PC-3 (cell line): Measurements from ENCODE around the gene WDR11. TPM values are rescaled to one million over a fixed set of nuclear protein-coding genes. Genes with fewer than 3 reads are reported as not detected.

Experiments
- ATAC-seq: fragments of 200-7000 bp; cut with Tn5 transposase; 2 replicates; pipeline ENCODE4 v1.9.1; 2020; ENCODE audit warnings: mild to moderate bottlenecking, moderate library complexity
- BruUV-seq: library from RNA; stranded (reverse); fragments of 400-500 nt; replicated peaks from 2 replicates; lab custom pipeline; 2021; lab: Mats Ljungman, UMichigan
- CTCF ChIA-PET: fragments of 300-600 bp; sonication (Branson Sonifier 250); formaldehyde crosslinking; loops from one replicate; lab custom pipeline; 2022; ENCODE audit warnings: antibody characterized with exemption; lab: Charles Lee
- POLR2A ChIA-PET: fragments of 300-600 bp; sonication (Branson Sonifier 250); formaldehyde crosslinking; loops from one replicate; lab custom pipeline; 2022; ENCODE audit warnings: antibody characterized with exemption; ENCODE audit not compliant: unreplicated experiment; lab: Charles Lee
- DNase-seq: peaks from one replicate; pipeline ENCODE4 v3.0.0-alpha.2; 2015
- H2AFZ ChIP-seq: fragments of 300-600 bp; sonication (generic); 2 replicates; pipeline ENCODE4 v1.6.0; 2016; ENCODE audit warnings: antibody characterized with exemption, low read length
- H3F3A ChIP-seq: fragments of 300-600 bp; sonication (generic); one replicate; pipeline ENCODE4 v1.6.0; 2017; ENCODE audit warnings: antibody characterized with exemption, low read length, control low read depth, mild to moderate bottlenecking; ENCODE audit not compliant: unreplicated experiment
- H3K27ac ChIP-seq: fragments of 300-600 bp; sonication (generic); 2 replicates; pipeline ENCODE4 v1.5.1; 2016; ENCODE audit warnings: mild to moderate bottlenecking, low read length
- H3K27me3 ChIP-seq: fragments of 300-600 bp; sonication (generic); 2 replicates; pipeline ENCODE4 v1.6.1; 2016; ENCODE audit warnings: low read length, mixed read lengths
- H3K36me3 ChIP-seq: fragments of 300-600 bp; sonication (generic); 2 replicates; pipeline ENCODE4 v1.6.1; 2016; ENCODE audit warnings: low read depth, mixed run types, low read length, mixed read lengths
- H3K4me1 ChIP-seq: fragments of 300-600 bp; sonication (generic); 2 replicates; pipeline ENCODE4 v1.5.1; 2016; ENCODE audit warnings: low read length; ENCODE audit not compliant: insufficient read depth
- H3K4me2 ChIP-seq: fragments of 300-600 bp; sonication (generic); 2 replicates; pipeline ENCODE4 v1.6.0; 2016; ENCODE audit warnings: low read length
- H3K4me3 ChIP-seq: fragments of 300-600 bp; sonication (generic); 2 replicates; pipeline ENCODE4 v1.5.1; 2016; ENCODE audit warnings: mild to moderate bottlenecking, low read length, mixed read lengths
- H3K79me2 ChIP-seq: fragments of 300-600 bp; sonication (generic); 2 replicates; pipeline ENCODE4 v1.6.1; 2017; ENCODE audit warnings: low read length, mixed read lengths
- H3K9ac ChIP-seq: fragments of 300-600 bp; sonication (generic); 2 replicates; pipeline ENCODE4 v1.6.0; 2016; ENCODE audit warnings: mild to moderate bottlenecking, low read length
- H3K9me2 ChIP-seq: fragments of 300-600 bp; sonication (generic); replicated peaks from 2 replicates; pipeline ENCODE4 v1.6.1; 2016; ENCODE audit warnings: mixed run types, low read length, mixed read lengths
- H3K9me3 ChIP-seq: fragments of 300-600 bp; sonication (generic); 2 replicates; pipeline ENCODE4 v1.6.1; 2016; ENCODE audit warnings: low read length, mixed read lengths
- H4K20me1 ChIP-seq: fragments of 300-600 bp; sonication (generic); 2 replicates; pipeline ENCODE4 v1.6.1; 2016; ENCODE audit warnings: low read length, mixed read lengths
- EZH2 ChIP-seq: fragments of 300-600 bp; sonication (generic); IDR thresholded peaks from one replicate; pipeline ENCODE4 v1.6.1; 2017; ENCODE audit warnings: antibody characterized with exemption, mild to moderate bottlenecking, low read length; ENCODE audit not compliant: unreplicated experiment
- EZH2phosphoT487 ChIP-seq: fragments of 300-600 bp; sonication (generic); IDR thresholded peaks from 2 replicates; pipeline ENCODE4 v1.6.1; 2018; ENCODE audit warnings: mild to moderate bottlenecking, antibody characterized with exemption, low read length, borderline replicate concordance
- intact Hi-C: fragments of 100-400 bp; cut with micrococcal nuclease; formaldehyde crosslinking; loops from 2 replicates; pipeline ENCODE4 v1.9.0; 2023
- total RNA-seq: library from RNA; depleted of rRNA; stranded (reverse); fragments of >200 nt; gene quantifications from 2 replicates; pipeline ENCODE4 v1.2.3, GENCODE V29; 2014
- TF ChIP-seq, protein P1 (sequence below): fragments of 300-600 bp; sonication (generic); conservative IDR thresholded peaks from 2 replicates; pipeline ENCODE4 v1.5.1; 2017; ENCODE audit warnings: antibody characterized with exemption, low read depth, mild to moderate bottlenecking, low read length

The WDR11 gene
- total RNA-seq, 1 experiment from 2014 or later = 37.5 TPM

DNA sequence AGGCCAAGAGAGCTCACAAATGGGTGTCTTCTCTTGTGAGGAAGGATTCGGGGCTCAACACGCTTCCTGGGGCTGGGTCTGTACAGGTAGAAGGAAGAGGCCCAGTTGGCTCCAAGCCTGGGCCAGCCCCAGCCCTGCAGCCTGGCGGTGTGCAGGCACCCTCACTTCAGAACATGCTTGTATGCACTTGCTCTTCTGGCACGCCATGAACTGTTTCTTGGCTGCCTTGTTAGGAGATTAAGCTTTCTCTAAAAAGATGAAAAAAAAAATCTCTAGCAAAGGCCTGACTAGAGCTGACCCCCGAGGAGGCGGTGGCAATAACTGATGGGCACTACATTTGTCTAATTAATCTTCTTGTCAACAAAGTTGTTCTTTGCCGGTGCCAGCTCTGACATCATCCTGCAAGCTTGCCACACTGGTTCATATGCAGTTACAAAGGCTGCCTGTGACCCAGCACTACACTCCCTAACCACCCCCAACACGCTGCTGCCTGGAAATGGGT, 94.7 kb downstream of the WDR11 start:
- H3K27ac ChIP-seq = no peak overlapping the region
- no TSS peak for BruUV-seq
- intact Hi-C loops = loop anchor here (5.0 kb wide), 1 partner anchor 956 kb away; no protein-coding TSS in a partner anchor
- no peaks in the 10 kb centered on the region for H3K36me3 ChIP-seq
- ATAC-seq = no peak
- ChIA-PET POLR2A (no interaction called here), CTCF (no interaction called here)
- H3F3A ChIP-seq = no peaks in the 10 kb centered on the region
- no peak overlapping the region for H3K4me3 ChIP-seq
- H3K79me2 ChIP-seq = no peaks in the 10 kb centered on the region
- peaks cover 17% of the 10 kb centered on the region for H3K27me3 ChIP-seq
- DNase-seq = no peak
- H4K20me1 ChIP-seq = no peaks in the 10 kb centered on the region
- TF ChIP-seq EZH2 (no peak), EZH2phosphoT487 (no peak)
- TF ChIP-seq, protein P1, sequence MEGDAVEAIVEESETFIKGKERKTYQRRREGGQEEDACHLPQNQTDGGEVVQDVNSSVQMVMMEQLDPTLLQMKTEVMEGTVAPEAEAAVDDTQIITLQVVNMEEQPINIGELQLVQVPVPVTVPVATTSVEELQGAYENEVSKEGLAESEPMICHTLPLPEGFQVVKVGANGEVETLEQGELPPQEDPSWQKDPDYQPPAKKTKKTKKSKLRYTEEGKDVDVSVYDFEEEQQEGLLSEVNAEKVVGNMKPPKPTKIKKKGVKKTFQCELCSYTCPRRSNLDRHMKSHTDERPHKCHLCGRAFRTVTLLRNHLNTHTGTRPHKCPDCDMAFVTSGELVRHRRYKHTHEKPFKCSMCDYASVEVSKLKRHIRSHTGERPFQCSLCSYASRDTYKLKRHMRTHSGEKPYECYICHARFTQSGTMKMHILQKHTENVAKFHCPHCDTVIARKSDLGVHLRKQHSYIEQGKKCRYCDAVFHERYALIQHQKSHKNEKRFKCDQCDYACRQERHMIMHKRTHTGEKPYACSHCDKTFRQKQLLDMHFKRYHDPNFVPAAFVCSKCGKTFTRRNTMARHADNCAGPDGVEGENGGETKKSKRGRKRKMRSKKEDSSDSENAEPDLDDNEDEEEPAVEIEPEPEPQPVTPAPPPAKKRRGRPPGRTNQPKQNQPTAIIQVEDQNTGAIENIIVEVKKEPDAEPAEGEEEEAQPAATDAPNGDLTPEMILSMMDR = no peak
- H3K9ac ChIP-seq = no peak overlapping the region
- H3K4me2 ChIP-seq = no peak overlapping the region
- no peaks in the 10 kb centered on the region for H3K4me1 ChIP-seq
- no peak overlapping the region for H2AFZ ChIP-seq
- H3K9me3 ChIP-seq = no peaks in the 10 kb centered on the region
- no peaks in the 10 kb centered on the region for H3K9me2 ChIP-seq

DNA sequence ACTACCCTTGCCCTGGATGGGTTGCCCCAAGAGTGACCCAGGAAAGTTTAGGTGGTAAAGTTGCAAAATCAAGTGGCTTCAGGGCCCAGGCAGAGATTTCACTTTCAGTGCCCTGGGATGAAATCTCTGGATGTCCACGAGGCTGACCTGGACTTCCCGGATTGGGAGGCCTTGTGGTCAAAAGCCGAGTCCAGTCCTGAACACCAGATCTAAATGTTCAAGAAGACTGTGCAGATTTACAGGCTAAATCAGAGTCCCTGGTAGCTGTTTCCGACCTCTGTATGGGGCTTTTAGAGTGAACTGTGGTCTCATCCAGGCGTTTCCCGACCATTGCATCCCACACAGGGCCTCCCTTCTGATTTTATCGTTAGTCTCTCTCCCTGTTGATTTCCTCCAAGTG, 95.3 kb downstream of the WDR11 start:
- Histone ChIP-seq H3K79me2 (no peaks in the 10 kb centered on the region), H3K27me3 (peaks cover 23% of the 10 kb centered on the region), H3K36me3 (no peaks in the 10 kb centered on the region), H4K20me1 (no peaks in the 10 kb centered on the region), H3K9ac (no peak overlapping the region), H3K9me2 (no peaks in the 10 kb centered on the region), H3K27ac (no peak overlapping the region), H2AFZ (no peak overlapping the region), H3K4me2 (no peak overlapping the region), H3K4me1 (no peaks in the 10 kb centered on the region), H3F3A (no peaks in the 10 kb centered on the region), H3K4me3 (no peak overlapping the region), H3K9me3 (no peaks in the 10 kb centered on the region)
- TF ChIP-seq, protein P1 = no peak
- TF ChIP-seq EZH2phosphoT487 = no peak
- TF ChIP-seq EZH2 = no peak
- ChIA-PET CTCF (no interaction called here), POLR2A (no interaction called here)
- DNase-seq (no peak), ATAC-seq (no peak)
- intact Hi-C loops = loop anchor here (5.0 kb wide), 1 partner anchor 956 kb away; no protein-coding TSS in a partner anchor
- no TSS peak for BruUV-seq

DNA sequence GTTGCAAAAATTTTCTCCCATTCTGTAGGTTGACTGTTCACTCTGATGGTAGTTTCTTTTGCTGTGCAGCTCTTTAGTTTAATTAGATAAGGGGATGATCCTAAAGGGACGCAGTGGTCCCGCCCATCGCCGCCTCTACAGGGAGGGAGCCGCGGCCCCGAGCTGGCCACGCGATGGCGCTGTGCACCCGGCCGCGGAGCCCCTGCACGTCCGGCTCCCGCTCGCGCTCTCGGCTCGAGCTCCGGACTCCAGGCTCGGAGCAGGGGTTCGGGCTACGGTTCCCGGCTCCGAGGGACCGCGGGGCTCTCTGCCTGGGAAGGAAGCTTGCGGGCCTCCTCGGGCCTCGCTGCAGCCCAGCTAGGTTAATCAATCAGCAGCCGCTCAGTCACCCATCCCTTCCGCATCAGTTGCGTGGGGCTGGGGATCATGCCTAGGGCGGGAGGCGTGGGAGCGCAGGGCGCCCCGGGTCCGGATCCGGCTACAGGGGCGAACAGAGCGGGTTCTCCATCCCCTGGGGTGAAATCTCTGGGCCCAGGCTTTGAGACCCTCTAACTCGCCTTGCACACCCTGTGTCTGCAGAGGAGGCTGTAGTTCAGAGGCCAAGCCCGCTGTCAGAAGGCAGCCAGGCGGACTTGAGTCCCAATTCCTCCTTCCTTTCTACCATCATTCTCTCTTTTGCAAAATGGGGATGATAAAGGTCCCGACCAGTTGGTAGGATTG, 97.9 kb downstream of the WDR11 start:
- Histone ChIP-seq H2AFZ (peak overlapping the region; percentile 57; the same call in 1 of the 2 replicates), H3K36me3 (no peaks in the 10 kb centered on the region), H3K4me3 (peak overlapping the region; percentile 27; the same call in 1 of the 2 replicates), H3K9me2 (no peaks in the 10 kb centered on the region), H3K27me3 (peaks cover 26% of the 10 kb centered on the region), H3K4me2 (peak overlapping the region; percentile 75), H3K9me3 (no peaks in the 10 kb centered on the region), H4K20me1 (no peaks in the 10 kb centered on the region), H3K9ac (no peak overlapping the region), H3K27ac (no peak overlapping the region), H3F3A (no peaks in the 10 kb centered on the region), H3K4me1 (no peaks in the 10 kb centered on the region), H3K79me2 (no peaks in the 10 kb centered on the region)
- BruUV-seq = no TSS peak
- ATAC-seq (peak; percentile 99), DNase-seq (peak; percentile 65)
- intact Hi-C loops = loop anchor here (5.0 kb wide), 1 partner anchor 953 kb away; no protein-coding TSS in a partner anchor
- ChIA-PET CTCF (interaction anchor here (0.5 to 0.6 kb wide), 4 partner anchors 653 to 1446 kb away, joined by 3 to 21 read pairs (median 6); no protein-coding TSS in a partner anchor), POLR2A (no interaction called here)
- TF ChIP-seq EZH2phosphoT487 (no peak), EZH2 (no peak)
- TF ChIP-seq, protein P1 = peak; percentile 67
